ENCODE results near the gene FCRL6.

DNA sequence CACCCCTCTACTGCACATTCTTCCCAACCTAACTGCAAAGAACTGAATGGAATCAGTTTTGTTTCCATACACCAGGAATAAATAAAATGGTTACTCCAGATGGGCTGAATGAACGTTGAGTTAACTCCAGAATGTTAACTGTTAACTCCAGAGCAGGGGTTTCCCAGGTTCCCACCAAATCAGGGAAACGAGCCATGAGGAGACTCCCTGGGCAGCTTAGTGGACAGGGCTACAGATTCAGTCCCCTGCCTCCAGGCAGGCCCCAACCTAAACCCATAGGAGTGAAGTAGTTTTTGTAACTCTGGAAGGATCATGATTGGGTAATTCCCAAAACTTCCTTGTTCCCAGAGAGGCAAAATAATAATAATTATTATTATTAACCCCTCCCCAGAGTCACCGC, 46.2 kb downstream of the FCRL6 start:
- TF ChIP-seq, protein P1, sequence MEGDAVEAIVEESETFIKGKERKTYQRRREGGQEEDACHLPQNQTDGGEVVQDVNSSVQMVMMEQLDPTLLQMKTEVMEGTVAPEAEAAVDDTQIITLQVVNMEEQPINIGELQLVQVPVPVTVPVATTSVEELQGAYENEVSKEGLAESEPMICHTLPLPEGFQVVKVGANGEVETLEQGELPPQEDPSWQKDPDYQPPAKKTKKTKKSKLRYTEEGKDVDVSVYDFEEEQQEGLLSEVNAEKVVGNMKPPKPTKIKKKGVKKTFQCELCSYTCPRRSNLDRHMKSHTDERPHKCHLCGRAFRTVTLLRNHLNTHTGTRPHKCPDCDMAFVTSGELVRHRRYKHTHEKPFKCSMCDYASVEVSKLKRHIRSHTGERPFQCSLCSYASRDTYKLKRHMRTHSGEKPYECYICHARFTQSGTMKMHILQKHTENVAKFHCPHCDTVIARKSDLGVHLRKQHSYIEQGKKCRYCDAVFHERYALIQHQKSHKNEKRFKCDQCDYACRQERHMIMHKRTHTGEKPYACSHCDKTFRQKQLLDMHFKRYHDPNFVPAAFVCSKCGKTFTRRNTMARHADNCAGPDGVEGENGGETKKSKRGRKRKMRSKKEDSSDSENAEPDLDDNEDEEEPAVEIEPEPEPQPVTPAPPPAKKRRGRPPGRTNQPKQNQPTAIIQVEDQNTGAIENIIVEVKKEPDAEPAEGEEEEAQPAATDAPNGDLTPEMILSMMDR (IDR thresholded peaks at IDR 0.05) = no peak
- TF ChIP-seq POLR2AphosphoS5 (IDR thresholded peaks at IDR 0.05) = no peak
